Measurements from ENCODE around the gene PGAM4.

DNA sequence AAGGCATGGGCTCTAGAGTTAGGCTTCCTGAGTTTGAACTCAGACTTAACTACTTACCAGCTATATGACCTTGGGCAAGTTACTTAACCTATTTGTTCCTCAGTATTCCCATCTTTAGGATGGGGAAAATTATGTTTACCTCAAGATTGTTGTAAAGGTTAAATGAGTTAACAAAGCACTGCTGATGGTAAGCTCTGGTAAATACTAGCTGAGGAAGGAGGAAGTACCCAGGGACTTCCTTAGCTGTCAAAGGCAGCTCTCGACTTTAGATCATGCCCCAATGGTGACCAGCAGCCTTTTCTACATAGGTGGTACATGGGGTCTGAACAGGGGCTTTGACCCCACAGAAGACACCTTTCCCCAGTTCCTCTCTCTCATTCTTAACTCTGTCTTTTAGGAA lies 38.9 kb downstream of the PGAM4 start:
- TF ChIP-seq, protein P1, sequence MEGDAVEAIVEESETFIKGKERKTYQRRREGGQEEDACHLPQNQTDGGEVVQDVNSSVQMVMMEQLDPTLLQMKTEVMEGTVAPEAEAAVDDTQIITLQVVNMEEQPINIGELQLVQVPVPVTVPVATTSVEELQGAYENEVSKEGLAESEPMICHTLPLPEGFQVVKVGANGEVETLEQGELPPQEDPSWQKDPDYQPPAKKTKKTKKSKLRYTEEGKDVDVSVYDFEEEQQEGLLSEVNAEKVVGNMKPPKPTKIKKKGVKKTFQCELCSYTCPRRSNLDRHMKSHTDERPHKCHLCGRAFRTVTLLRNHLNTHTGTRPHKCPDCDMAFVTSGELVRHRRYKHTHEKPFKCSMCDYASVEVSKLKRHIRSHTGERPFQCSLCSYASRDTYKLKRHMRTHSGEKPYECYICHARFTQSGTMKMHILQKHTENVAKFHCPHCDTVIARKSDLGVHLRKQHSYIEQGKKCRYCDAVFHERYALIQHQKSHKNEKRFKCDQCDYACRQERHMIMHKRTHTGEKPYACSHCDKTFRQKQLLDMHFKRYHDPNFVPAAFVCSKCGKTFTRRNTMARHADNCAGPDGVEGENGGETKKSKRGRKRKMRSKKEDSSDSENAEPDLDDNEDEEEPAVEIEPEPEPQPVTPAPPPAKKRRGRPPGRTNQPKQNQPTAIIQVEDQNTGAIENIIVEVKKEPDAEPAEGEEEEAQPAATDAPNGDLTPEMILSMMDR (IDR thresholded peaks at IDR 0.05 in 4 of 5, conservative IDR thresholded peaks at IDR 0.05 in 1 of 5), result no peak
- TF ChIP-seq POLR2A (IDR thresholded peaks at IDR 0.05), result no peak

Measured in gastrocnemius medialis (tissue), 4 donors.